Gastroesophageal sphincter (tissue), 3 donors: ENCODE measurements around the gene KDM4C.

Source experiments
- CTCF ChIP-seq, 4 experiments: fragments of 200-600 bp in 2 of 4; fragments of 450-650 bp in 2 of 4; sonication (generic) in 1 of 4; IDR thresholded peaks; one replicate each; pipeline ENCODE4 v1.5.1; 2017 to 2019; ENCODE audit warnings: antibody characterized with exemption in 4 of 4, mild to moderate bottlenecking in 2 of 4, moderate library complexity in 2 of 4
- POLR2A ChIP-seq, 2 donors: fragments of 450-650 bp; IDR thresholded peaks; one replicate each; pipeline ENCODE4 v1.6.1; 2017; ENCODE audit warnings: antibody characterized with exemption in 2 of 2, mild to moderate bottlenecking in 2 of 2, moderate library complexity in 1 of 2
- POLR2AphosphoS5 ChIP-seq: sonication (generic); formaldehyde crosslinking; IDR thresholded peaks from one replicate; pipeline ENCODE4 v1.6.1; 2017; ENCODE audit warnings: antibody characterized with exemption

GRCh38 chr9:7095058-7095457 lies 337.3 kb downstream of the KDM4C start:
- no peak for TF ChIP-seq POLR2A (IDR thresholded peaks at IDR 0.05)
- TF ChIP-seq CTCF (IDR thresholded peaks at IDR 0.05): no peak
- no peak for TF ChIP-seq POLR2AphosphoS5
